ENCODE measurements around the gene NPDC1. TPM values are rescaled to one million over a fixed set of nuclear protein-coding genes. Genes with fewer than 3 reads are reported as not detected.

Gene NPDC1
- total and polyA plus RNA-seq, 2 of the 8 experiments (the other 6 are each of a cell fraction or from before 2014, with no cell fraction given): 26.2 to 44.1 TPM

- H3K4ac ChIP-seq (replicated peaks; ENCODE audit: insufficient read length, low read depth, low read length): peak overlapping the region; percentile 57
- H3K4me2 ChIP-seq (ENCODE audit: insufficient read depth in 1 of 2, low read depth in 2 of 2, low read length in 2 of 2): no peak overlapping the region; a peak in 1 of 4 replicates
- H3K4me1 ChIP-seq (replicated peaks in 1 of 4; ENCODE audit: control insufficient read depth in 3 of 4, insufficient read depth in 4 of 4, low read length in 3 of 4): peaks cover 0 to 25% (median 18%) of the 10 kb centered on the region in 4 experiments; a peak in 6 of 7 replicates
- no peak overlapping the region for H2AK5ac ChIP-seq (ENCODE audit: low read depth, low read length)
- no peak overlapping the region for H4K91ac ChIP-seq (replicated peaks; ENCODE audit: insufficient read length, low read length)
- H3K27me3 ChIP-seq (replicated peaks in 1 of 4; ENCODE audit: control insufficient read depth in 3 of 4, extremely low read depth in 1 of 4, insufficient read depth in 3 of 4, low read length in 3 of 4): peaks cover 0 to 15% (median 7%) of the 10 kb centered on the region in 4 experiments; a peak in 5 of 7 replicates
- H3K14ac ChIP-seq (ENCODE audit: insufficient read length): no peak overlapping the region
- peak overlapping the region; percentile 4; the same call in 1 of the 2 replicates for H2BK12ac ChIP-seq (ENCODE audit: low read depth, low read length)
- peaks cover 23 to 25% of the 10 kb centered on the region in 2 experiments for H4K20me1 ChIP-seq (replicated peaks in 1 of 2; ENCODE audit: control insufficient read depth in 1 of 2, insufficient read depth in 2 of 2, low read length in 2 of 2)
- no peak overlapping the region for H2BK5ac ChIP-seq (ENCODE audit: low read depth, low read length)
- no peaks in the 10 kb centered on the region for H3K79me2 ChIP-seq (ENCODE audit: control insufficient read depth in 1 of 2, insufficient read depth in 2 of 2, low read length in 2 of 2)
- H3K79me1 ChIP-seq (ENCODE audit: low read depth, low read length): peaks cover 2% of the 10 kb centered on the region; the same call in 1 of the 2 replicates
- H2BK20ac ChIP-seq (ENCODE audit: low read length): no peak overlapping the region
- 58% methylated on average over 12 of the region's 12 CpGs; no CpG with 5 or more reads in 1 of the 2 experiments for WGBS, 2 experiments (ENCODE audit: extremely low coverage in 1 of 2, insufficient coverage in 1 of 2, insufficient read length in 1 of 2, insufficient replicate concordance in 2 of 2, low coverage in 1 of 2, low lambda C conversion rate in 2 of 2, missing lambda C conversion rate in 1 of 2)
- no peak overlapping the region for H3K56ac ChIP-seq (replicated peaks; ENCODE audit: insufficient read length, low read depth, low read length)
- H3K23ac ChIP-seq (ENCODE audit: insufficient read length): no peak overlapping the region
- no peak overlapping the region for H2AFZ ChIP-seq (ENCODE audit: low read length)
- no peak overlapping the region; the same call in 1 of the 2 replicates for H3K18ac ChIP-seq (ENCODE audit: extremely low read depth, low read length)
- ChIA-PET CTCF (ENCODE audit: partially characterized antibody) (interaction anchor here (0.5 to 13.5 kb wide), 58 partner anchors 9 to 1573 kb away, joined by 3 to 291 read pairs (median 4); partner anchors contain the start of genes ABCA2, ANAPC2, CYSRT1 and ENTPD2), POLR2A (ENCODE audit: partially characterized antibody) (interaction anchor here (0.7 to 1.8 kb wide), 7 partner anchors 9 to 221 kb away, joined by 3 to 7 read pairs (median 4); partner anchors contain the start of genes FBXW5, MAN1B1, TUBB4B and UAP1L1)
- no peak overlapping the region for H3K27ac ChIP-seq (ENCODE audit: low read depth, low read length)
- no peak overlapping the region for H4K5ac ChIP-seq (ENCODE audit: insufficient read length, low read depth, low read length)
- H3K36me3 ChIP-seq (ENCODE audit: control insufficient read depth in 2 of 4, insufficient read depth in 4 of 4, low read length in 3 of 4): no peaks in the 10 kb centered on the region
- DNase-seq (ENCODE audit: low read depth in 1 of 2, low spot score in 2 of 2) (peak in 1 of 2 experiments; percentile 93), FAIRE-seq (no peak)
- 0 out of 2 replicates have a peak overlapping the region, but pooled peaks have one; percentile 57 for H4K8ac ChIP-seq (ENCODE audit: extremely low read depth, insufficient read depth, low read length)
- no peak overlapping the region for H2BK120ac ChIP-seq (replicated peaks; ENCODE audit: low read depth, low read length)
- no peak overlapping the region for H2BK15ac ChIP-seq (ENCODE audit: low read length)
- H3K23me2 ChIP-seq (ENCODE audit: low read depth, low read length): peaks cover 13% of the 10 kb centered on the region
- no peak overlapping the region for H3K9ac ChIP-seq (replicated peaks in 1 of 4; ENCODE audit: extremely low read depth in 1 of 4, low read depth in 3 of 4, low read length in 3 of 4)
- H3K4me3 ChIP-seq (ENCODE audit: extremely low read depth in 1 of 4, insufficient read depth in 2 of 4, low read depth in 3 of 4, low read length in 4 of 4): no peak overlapping the region
- no peaks in the 10 kb centered on the region for H3K9me3 ChIP-seq (ENCODE audit: insufficient read depth in 2 of 2, low read depth in 1 of 2, low read length in 1 of 2)
- TF ChIP-seq TCF12 (IDR thresholded peaks at IDR 0.05; ENCODE audit: low read depth, low read length) (no peak), JUND (IDR thresholded peaks at IDR 0.05; ENCODE audit: low read length) (no peak), HDAC2 (IDR thresholded peaks at IDR 0.05; ENCODE audit: borderline replicate concordance in 1 of 2, low read depth in 2 of 2, low read length in 2 of 2) (0 out of 4 replicates have a peak, but pooled peaks of 1 of the 2 experiments have one; percentile 15), ZNF274 (IDR thresholded peaks at IDR 0.05; ENCODE audit: borderline replicate concordance, extremely low read depth, low read length) (no peak), ASH2L (IDR thresholded peaks at IDR 0.05; ENCODE audit: low read length) (no peak), RAD21 (IDR thresholded peaks at IDR 0.05 in 1 of 2, conservative IDR thresholded peaks at IDR 0.05 in 1 of 2; ENCODE audit: low read depth in 2 of 2, low read length in 2 of 2) (peak; percentile 36 to 57), CTBP2 (IDR thresholded peaks at IDR 0.05; ENCODE audit: borderline replicate concordance, insufficient read depth, insufficient read length, low read length) (no peak)
- TF ChIP-seq, protein P1, sequence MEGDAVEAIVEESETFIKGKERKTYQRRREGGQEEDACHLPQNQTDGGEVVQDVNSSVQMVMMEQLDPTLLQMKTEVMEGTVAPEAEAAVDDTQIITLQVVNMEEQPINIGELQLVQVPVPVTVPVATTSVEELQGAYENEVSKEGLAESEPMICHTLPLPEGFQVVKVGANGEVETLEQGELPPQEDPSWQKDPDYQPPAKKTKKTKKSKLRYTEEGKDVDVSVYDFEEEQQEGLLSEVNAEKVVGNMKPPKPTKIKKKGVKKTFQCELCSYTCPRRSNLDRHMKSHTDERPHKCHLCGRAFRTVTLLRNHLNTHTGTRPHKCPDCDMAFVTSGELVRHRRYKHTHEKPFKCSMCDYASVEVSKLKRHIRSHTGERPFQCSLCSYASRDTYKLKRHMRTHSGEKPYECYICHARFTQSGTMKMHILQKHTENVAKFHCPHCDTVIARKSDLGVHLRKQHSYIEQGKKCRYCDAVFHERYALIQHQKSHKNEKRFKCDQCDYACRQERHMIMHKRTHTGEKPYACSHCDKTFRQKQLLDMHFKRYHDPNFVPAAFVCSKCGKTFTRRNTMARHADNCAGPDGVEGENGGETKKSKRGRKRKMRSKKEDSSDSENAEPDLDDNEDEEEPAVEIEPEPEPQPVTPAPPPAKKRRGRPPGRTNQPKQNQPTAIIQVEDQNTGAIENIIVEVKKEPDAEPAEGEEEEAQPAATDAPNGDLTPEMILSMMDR (IDR thresholded peaks at IDR 0.05; ENCODE audit: control extremely low read depth in 1 of 3, insufficient read depth in 1 of 3, low read depth in 1 of 3, low read length in 3 of 3): peak in 2 of 3 experiments; percentile 84 to 86; a peak in 3 of 4 replicates
Observed at GRCh38 chr9:137067860-137068538, 22.0 kb upstream of the NPDC1 start.
